ENCODE results near the gene PITPNC1.

- TF ChIP-seq CTCF (IDR thresholded peaks at IDR 0.05; ENCODE audit: extremely low read depth in 1 of 2, insufficient read depth in 1 of 2, low read depth in 1 of 2, low read length in 2 of 2) (no peak), POLR2A (IDR thresholded peaks at IDR 0.05; ENCODE audit: low read depth, low read length) (no peak), EZH2 (IDR thresholded peaks at IDR 0.05; ENCODE audit: borderline replicate concordance, low read depth, low read length, severe bottlenecking) (no peak), POLR2AphosphoS5 (IDR thresholded peaks at IDR 0.05; ENCODE audit: insufficient read depth, low read depth, low read length) (no peak), JUN (IDR thresholded peaks at IDR 0.05; ENCODE audit: borderline replicate concordance, insufficient read depth, insufficient read length, low read depth) (no peak), FOS (IDR thresholded peaks at IDR 0.05; ENCODE audit: borderline replicate concordance, insufficient read depth, low read length) (no peak)
Observed at GRCh38 chr17:67635681-67636080, 258.6 kb downstream of the PITPNC1 start.

Data from endothelial cell of umbilical vein (primary cell).